ENCODE results near the gene NDP. TPM values are rescaled to one million over a fixed set of nuclear protein-coding genes. Genes with fewer than 3 reads are reported as not detected.

The NDP gene
- total RNA-seq, 1 donor from 2014 or later: not detected

DNA sequence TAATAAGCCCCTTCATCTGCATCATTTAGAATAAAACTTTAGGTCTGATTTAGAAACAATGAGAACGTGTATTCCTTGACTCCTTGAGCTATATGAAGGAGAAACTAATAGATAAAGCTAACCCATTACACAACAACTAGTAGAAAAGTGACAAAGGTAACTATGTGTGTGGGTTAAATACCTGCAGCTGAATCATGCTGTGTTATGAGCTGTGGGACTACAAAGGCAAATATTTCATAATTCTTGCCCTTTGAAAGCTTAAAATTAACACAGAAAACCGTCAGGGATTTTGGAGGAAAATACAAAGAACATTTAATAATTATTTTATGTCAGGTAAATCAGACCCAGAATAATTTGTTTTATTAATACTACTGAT is 898 bp upstream of the NDP start:
- FAIRE-seq (peak; percentile 9), DNase-seq (ENCODE audit: low read depth) (no peak)
- Histone ChIP-seq H3K4me2 (ENCODE audit: low read length) (peak overlapping the region; percentile 91), H3K36me3 (ENCODE audit: insufficient read depth, low read length) (no peaks in the 10 kb centered on the region), H3K27ac (ENCODE audit: low read depth, low read length) (peak overlapping the region; percentile 44), H3K79me2 (ENCODE audit: insufficient read depth, low read length) (no peaks in the 10 kb centered on the region), H4K20me1 (ENCODE audit: insufficient read depth, low read length) (no peaks in the 10 kb centered on the region), H3K27me3 (ENCODE audit: insufficient read depth, low read length) (no peaks in the 10 kb centered on the region), H3K4me3 (ENCODE audit: insufficient read depth, low read depth, low read length) (no peak overlapping the region), H3K9ac (ENCODE audit: low read length) (peak overlapping the region; percentile 81), H3K9me3 (ENCODE audit: insufficient read depth, low read depth, low read length) (no peaks in the 10 kb centered on the region), H2AFZ (ENCODE audit: low read depth, low read length) (no peak overlapping the region), H3K4me1 (ENCODE audit: insufficient read depth, low read length) (peaks cover 31% of the 10 kb centered on the region)
- H3K4me1 Mint-ChIP-seq (ENCODE audit: low read depth, unreplicated experiment): peaks cover 13% of the 10 kb centered on the region
- H3K36me3 Mint-ChIP-seq (ENCODE audit: low read depth, unreplicated experiment): no peaks in the 10 kb centered on the region
- no peak for TF ChIP-seq EZH2 (IDR thresholded peaks at IDR 0.05; ENCODE audit: insufficient read depth, low read length)
- TF ChIP-seq, protein P1, sequence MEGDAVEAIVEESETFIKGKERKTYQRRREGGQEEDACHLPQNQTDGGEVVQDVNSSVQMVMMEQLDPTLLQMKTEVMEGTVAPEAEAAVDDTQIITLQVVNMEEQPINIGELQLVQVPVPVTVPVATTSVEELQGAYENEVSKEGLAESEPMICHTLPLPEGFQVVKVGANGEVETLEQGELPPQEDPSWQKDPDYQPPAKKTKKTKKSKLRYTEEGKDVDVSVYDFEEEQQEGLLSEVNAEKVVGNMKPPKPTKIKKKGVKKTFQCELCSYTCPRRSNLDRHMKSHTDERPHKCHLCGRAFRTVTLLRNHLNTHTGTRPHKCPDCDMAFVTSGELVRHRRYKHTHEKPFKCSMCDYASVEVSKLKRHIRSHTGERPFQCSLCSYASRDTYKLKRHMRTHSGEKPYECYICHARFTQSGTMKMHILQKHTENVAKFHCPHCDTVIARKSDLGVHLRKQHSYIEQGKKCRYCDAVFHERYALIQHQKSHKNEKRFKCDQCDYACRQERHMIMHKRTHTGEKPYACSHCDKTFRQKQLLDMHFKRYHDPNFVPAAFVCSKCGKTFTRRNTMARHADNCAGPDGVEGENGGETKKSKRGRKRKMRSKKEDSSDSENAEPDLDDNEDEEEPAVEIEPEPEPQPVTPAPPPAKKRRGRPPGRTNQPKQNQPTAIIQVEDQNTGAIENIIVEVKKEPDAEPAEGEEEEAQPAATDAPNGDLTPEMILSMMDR (IDR thresholded peaks at IDR 0.05; ENCODE audit: insufficient read depth, low read depth, low read length): no peak
- peaks cover 8% of the 10 kb centered on the region for H3K27me3 Mint-ChIP-seq (ENCODE audit: low read depth, unreplicated experiment)
- H3K4me3 Mint-ChIP-seq (ENCODE audit: unreplicated experiment): peak overlapping the region; percentile 75
- H3K9me3 Mint-ChIP-seq (ENCODE audit: unreplicated experiment): no peaks in the 10 kb centered on the region
- no peak overlapping the region for H3K27ac Mint-ChIP-seq (ENCODE audit: unreplicated experiment)

DNA sequence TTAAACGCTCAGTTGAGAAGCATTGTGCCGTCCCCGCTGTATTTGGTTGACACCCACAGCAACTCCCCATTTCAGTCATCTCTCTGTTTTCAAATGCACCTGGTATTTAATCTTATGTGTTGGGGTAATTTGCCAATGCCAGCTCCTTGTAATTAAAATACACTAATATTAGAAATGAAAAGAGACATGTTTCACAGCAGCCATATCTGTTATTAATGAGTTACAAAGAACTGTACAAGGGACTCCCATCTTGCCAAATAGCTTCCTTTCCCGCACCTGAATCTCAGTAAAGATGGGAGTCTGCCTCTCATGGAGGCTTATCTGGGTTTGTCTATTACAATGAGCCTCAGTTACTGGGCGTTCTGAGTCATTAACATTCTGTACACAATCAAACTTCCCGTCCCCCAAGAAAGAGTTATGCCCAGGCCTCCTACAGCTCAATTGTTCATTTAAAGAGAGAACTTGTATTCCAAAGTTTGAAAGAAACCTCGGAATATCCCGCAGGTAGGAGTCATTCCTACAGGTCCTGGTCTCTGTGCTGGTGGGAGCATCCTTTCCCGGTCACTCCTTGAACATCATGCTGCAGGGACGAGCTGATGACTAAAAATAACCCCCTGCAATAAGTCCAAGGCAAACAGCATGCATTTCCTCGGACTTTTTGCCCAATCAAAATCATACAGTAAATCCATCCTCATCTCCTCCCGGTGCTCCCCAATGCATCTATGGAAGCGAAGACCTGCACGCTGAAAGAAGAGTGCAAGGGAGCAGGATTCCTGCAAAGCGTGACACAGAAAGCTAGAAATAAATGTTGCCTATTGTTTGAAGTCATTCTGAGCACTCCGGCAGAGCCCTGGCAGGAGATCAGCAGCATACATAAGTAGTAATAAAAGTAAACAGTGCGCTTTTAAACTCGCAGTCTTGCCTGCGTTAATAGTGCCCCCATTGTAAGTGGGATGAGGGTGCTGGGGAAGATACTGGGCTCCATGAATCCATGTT is 926 bp downstream of the NDP start:
- H2AFZ ChIP-seq (ENCODE audit: low read depth, low read length): no peak overlapping the region
- no peaks in the 10 kb centered on the region for H4K20me1 ChIP-seq (ENCODE audit: insufficient read depth, low read length)
- H3K4me1 ChIP-seq (ENCODE audit: insufficient read depth, low read length): peaks cover 31% of the 10 kb centered on the region
- H3K27me3 ChIP-seq (ENCODE audit: insufficient read depth, low read length): no peaks in the 10 kb centered on the region
- no peaks in the 10 kb centered on the region for H3K9me3 ChIP-seq (ENCODE audit: insufficient read depth, low read depth, low read length)
- no peak for TF ChIP-seq EZH2 (IDR thresholded peaks at IDR 0.05; ENCODE audit: insufficient read depth, low read length)
- TF ChIP-seq, protein P1 (IDR thresholded peaks at IDR 0.05; ENCODE audit: insufficient read depth, low read depth, low read length): no peak
- Mint-ChIP-seq H3K4me3 (ENCODE audit: unreplicated experiment) (no peak overlapping the region), H3K9me3 (ENCODE audit: unreplicated experiment) (no peaks in the 10 kb centered on the region), H3K27ac (ENCODE audit: unreplicated experiment) (no peak overlapping the region), H3K4me1 (ENCODE audit: low read depth, unreplicated experiment) (peaks cover 13% of the 10 kb centered on the region), H3K27me3 (ENCODE audit: low read depth, unreplicated experiment) (peaks cover 8% of the 10 kb centered on the region), H3K36me3 (ENCODE audit: low read depth, unreplicated experiment) (no peaks in the 10 kb centered on the region)
- DNase-seq (ENCODE audit: low read depth): peak; percentile 34
- peak overlapping the region; percentile 44 for H3K27ac ChIP-seq (ENCODE audit: low read depth, low read length)
- H3K36me3 ChIP-seq (ENCODE audit: insufficient read depth, low read length): no peaks in the 10 kb centered on the region
- peak overlapping the region; percentile 91 for H3K4me2 ChIP-seq (ENCODE audit: low read length)
- H3K79me2 ChIP-seq (ENCODE audit: insufficient read depth, low read length): no peaks in the 10 kb centered on the region
- peak; percentile 32 for FAIRE-seq
- peak overlapping the region; percentile 81 for H3K9ac ChIP-seq (ENCODE audit: low read length)
- H3K4me3 ChIP-seq (ENCODE audit: insufficient read depth, low read depth, low read length): peak overlapping the region; percentile 53
